ENCODE results near the gene PHLDB1.

GRCh38 chr11:118655486-118656190 is 48.2 kb downstream of the PHLDB1 start:
- TF ChIP-seq CTCF (IDR thresholded peaks at IDR 0.05), result no peak
- TF ChIP-seq POLR2A (IDR thresholded peaks at IDR 0.05), result no peak

Data from esophagus squamous epithelium (tissue), 4 donors.